MCF 10A (cell line): ENCODE results near the gene SLC6A8. TPM values are rescaled to one million over a fixed set of nuclear protein-coding genes. Genes with fewer than 3 reads are reported as not detected.

ENCODE experiments used
- BruUV-seq: library from RNA; stranded (reverse); fragments of 400-500 nt; replicated peaks from 2 replicates; lab custom pipeline; 2021; lab: Mats Ljungman, UMichigan
- CTCF ChIA-PET: fragments of 300-600 bp; sonication (Branson Sonifier 250); formaldehyde crosslinking; extraction: SDS; loops from one replicate; lab custom pipeline; 2021; ENCODE audit warnings: antibody characterized with exemption, inconsistent platforms; lab: Yijun Ruan, JAX
- POLR2A ChIA-PET: fragments of 300-600, 350-650 bp; sonication (Branson Sonifier 250); formaldehyde crosslinking; extraction: SDS; loops from one replicate; lab custom pipeline; 2020; ENCODE audit warnings: antibody characterized with exemption, inconsistent platforms; lab: Yijun Ruan, JAX
- DNase-seq: peaks from one replicate; pipeline ENCODE4 v3.0.0-alpha.2; 2018; ENCODE audit not compliant: unreplicated experiment
- H3K27ac Mint-ChIP-seq: one replicate; pipeline ENCODE4 v1.8.0; 2022; ENCODE audit warnings: mild to moderate bottlenecking, low read depth, mixed read lengths; ENCODE audit not compliant: unreplicated experiment
- H3K27me3 Mint-ChIP-seq: one replicate; pipeline ENCODE4 v1.8.0; 2022; ENCODE audit warnings: mixed read lengths; ENCODE audit not compliant: insufficient read depth, unreplicated experiment
- H3K36me3 Mint-ChIP-seq: one replicate; pipeline ENCODE4 v1.8.0; 2022; ENCODE audit warnings: mild to moderate bottlenecking, moderate library complexity, mixed read lengths; ENCODE audit not compliant: insufficient read depth, unreplicated experiment
- H3K4me1 Mint-ChIP-seq: one replicate; pipeline ENCODE4 v1.8.0; 2022; ENCODE audit warnings: mixed read lengths; ENCODE audit not compliant: insufficient read depth, unreplicated experiment
- H3K4me3 Mint-ChIP-seq: one replicate; pipeline ENCODE4 v1.8.0; 2022; ENCODE audit warnings: mild to moderate bottlenecking, moderate library complexity, mixed read lengths; ENCODE audit not compliant: unreplicated experiment
- H3K9me3 Mint-ChIP-seq: one replicate; pipeline ENCODE4 v1.8.0; 2022; ENCODE audit warnings: mixed read lengths; ENCODE audit not compliant: unreplicated experiment
- intact Hi-C: fragments of 100-400 bp; cut with micrococcal nuclease; formaldehyde crosslinking; loops from 2 replicates; pipeline ENCODE4 v1.14.1; 2022
- total RNA-seq: library from RNA; stranded (reverse); gene quantifications from 2 replicates; pipeline ENCODE4 v1.2.3, GENCODE V29; 2022
- TF ChIP-seq, protein P1 (sequence below): fragments of 200-600 bp; IDR thresholded peaks from one replicate; pipeline ENCODE4 v1.8.0; 2022; ENCODE audit warnings: antibody characterized with exemption, mild to moderate bottlenecking; ENCODE audit not compliant: unreplicated experiment

Gene SLC6A8
- total RNA-seq, 1 experiment from 2014 or later: 66.6 TPM

DNA sequence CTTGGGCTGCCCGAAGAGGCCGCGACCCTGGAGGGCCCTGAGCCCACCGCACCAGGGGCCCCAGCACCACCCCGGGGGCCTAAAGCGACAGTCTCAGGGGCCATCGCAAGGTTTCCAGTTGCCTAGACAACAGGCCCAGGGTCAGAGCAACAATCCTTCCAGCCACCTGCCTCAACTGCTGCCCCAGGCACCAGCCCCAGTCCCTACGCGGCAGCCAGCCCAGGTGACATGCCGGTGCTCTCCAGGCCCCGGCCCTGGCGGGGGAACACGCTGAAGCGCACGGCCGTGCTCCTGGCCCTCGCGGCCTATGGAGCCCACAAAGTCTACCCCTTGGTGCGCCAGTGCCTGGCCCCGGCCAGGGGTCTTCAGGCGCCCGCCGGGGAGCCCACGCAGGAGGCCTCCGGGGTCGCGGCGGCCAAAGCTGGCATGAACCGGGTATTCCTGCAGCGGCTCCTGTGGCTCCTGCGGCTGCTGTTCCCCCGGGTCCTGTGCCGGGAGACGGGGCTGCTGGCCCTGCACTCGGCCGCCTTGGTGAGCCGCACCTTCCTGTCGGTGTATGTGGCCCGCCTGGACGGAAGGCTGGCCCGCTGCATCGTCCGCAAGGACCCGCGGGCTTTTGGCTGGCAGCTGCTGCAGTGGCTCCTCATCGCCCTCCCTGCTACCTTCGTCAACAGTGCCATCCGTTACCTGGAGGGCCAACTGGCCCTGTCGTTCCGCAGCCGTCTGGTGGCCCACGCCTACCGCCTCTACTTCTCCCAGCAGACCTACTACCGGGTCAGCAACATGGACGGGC is 37.5 kb downstream of the SLC6A8 start:
- Mint-ChIP-seq H3K27ac (no peak overlapping the region), H3K9me3 (no peaks in the 10 kb centered on the region), H3K36me3 (peaks cover 30% of the 10 kb centered on the region), H3K4me3 (peak overlapping the region; percentile 82), H3K27me3 (no peaks in the 10 kb centered on the region), H3K4me1 (peaks cover 19% of the 10 kb centered on the region)
- ChIA-PET CTCF (no interaction called here), POLR2A (no interaction called here)
- no TSS peak for BruUV-seq
- TF ChIP-seq, protein P1, sequence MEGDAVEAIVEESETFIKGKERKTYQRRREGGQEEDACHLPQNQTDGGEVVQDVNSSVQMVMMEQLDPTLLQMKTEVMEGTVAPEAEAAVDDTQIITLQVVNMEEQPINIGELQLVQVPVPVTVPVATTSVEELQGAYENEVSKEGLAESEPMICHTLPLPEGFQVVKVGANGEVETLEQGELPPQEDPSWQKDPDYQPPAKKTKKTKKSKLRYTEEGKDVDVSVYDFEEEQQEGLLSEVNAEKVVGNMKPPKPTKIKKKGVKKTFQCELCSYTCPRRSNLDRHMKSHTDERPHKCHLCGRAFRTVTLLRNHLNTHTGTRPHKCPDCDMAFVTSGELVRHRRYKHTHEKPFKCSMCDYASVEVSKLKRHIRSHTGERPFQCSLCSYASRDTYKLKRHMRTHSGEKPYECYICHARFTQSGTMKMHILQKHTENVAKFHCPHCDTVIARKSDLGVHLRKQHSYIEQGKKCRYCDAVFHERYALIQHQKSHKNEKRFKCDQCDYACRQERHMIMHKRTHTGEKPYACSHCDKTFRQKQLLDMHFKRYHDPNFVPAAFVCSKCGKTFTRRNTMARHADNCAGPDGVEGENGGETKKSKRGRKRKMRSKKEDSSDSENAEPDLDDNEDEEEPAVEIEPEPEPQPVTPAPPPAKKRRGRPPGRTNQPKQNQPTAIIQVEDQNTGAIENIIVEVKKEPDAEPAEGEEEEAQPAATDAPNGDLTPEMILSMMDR: no peak
- no peak for DNase-seq
- intact Hi-C loops: loop anchor here (2.0 kb wide), 1 partner anchor 70 kb away; the partner anchor contains the start of genes IDH3G and SSR4

DNA sequence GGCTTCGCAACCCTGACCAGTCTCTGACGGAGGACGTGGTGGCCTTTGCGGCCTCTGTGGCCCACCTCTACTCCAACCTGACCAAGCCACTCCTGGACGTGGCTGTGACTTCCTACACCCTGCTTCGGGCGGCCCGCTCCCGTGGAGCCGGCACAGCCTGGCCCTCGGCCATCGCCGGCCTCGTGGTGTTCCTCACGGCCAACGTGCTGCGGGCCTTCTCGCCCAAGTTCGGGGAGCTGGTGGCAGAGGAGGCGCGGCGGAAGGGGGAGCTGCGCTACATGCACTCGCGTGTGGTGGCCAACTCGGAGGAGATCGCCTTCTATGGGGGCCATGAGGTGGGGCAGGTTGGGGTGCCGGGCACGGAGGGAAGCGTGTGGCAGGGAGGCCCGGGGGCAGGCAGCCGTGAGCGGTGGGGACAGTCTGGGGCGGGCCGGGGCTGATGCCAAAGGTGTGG is 38.1 kb downstream of the SLC6A8 start:
- no peak overlapping the region for H3K27ac Mint-ChIP-seq

DNA sequence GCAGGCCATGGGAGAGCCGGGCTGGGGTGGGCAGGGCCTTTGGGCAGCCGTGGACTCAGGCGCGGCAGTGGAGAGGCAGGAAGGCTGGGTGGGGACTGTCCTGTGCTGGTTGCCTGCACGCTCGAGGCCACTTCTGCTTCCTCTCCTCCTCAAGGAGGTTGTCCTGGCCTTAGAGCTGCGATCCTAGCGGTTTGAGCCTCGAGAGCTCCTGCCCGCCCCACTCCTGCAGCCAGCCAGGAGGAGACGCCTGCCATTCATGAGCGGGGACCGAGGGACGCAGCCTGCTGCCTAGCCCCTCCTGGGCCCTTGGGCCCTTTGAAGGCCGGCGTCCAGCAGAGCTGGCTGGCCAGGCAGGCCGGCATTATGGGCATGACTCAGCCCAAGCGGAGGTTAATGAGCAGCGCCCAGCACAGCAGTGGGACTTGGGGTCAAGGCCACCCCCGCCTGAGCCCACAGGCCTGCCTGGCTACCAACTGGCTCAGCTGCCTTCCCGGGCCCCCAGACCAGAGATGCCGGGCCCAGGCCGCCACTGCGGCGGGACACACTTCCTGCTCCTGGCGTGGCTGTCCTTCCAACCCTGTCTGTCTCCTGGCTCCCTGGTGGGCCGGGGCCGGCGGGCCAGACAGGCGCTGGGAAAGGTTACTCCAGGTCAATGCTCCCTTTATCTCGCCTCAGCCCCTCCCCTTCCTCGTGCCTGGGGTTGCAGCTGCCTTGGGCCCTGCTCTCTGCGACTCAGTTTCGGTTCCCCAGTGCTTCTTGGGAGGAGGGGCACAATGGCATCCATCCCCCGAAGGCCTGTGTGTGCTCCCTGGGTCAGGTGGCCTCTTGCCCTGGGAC is 38.8 kb downstream of the SLC6A8 start:
- DNase-seq: peak; percentile 48
- TF ChIP-seq, protein P1: no peak
- ChIA-PET CTCF (interaction anchor here (0.6 to 0.7 kb wide), 2 partner anchors 287 to 690 kb away, joined by 3 read pairs; no protein-coding TSS in a partner anchor), POLR2A (interaction anchor here (1.5 to 2.1 kb wide), 3 partner anchors 40 to 245 kb away, joined by 7 to 13 read pairs (median 8); partner anchors contain the start of genes HCFC1, IDH3G and SSR4)
- no peaks in the 10 kb centered on the region for H3K9me3 Mint-ChIP-seq
- H3K36me3 Mint-ChIP-seq: peaks cover 26% of the 10 kb centered on the region
- no TSS peak for BruUV-seq
- H3K27ac Mint-ChIP-seq: peak overlapping the region; percentile 81
- intact Hi-C loops: no loop called here
- peak overlapping the region; percentile 69 for H3K4me3 Mint-ChIP-seq
- no peaks in the 10 kb centered on the region for H3K27me3 Mint-ChIP-seq
- H3K4me1 Mint-ChIP-seq: peaks cover 31% of the 10 kb centered on the region

More for the DNA sequence above, 38.1 kb downstream of the SLC6A8 start:
- Mint-ChIP-seq H3K27me3 (no peaks in the 10 kb centered on the region), H3K4me3 (peak overlapping the region; percentile 36), H3K9me3 (no peaks in the 10 kb centered on the region), H3K36me3 (peaks cover 29% of the 10 kb centered on the region), H3K4me1 (peaks cover 24% of the 10 kb centered on the region)
- intact Hi-C loops: loop anchor here (2.0 kb wide), 1 partner anchor 69 kb away; the partner anchor contains the start of genes IDH3G and SSR4
- TF ChIP-seq, protein P1: no peak
- no TSS peak for BruUV-seq
- CTCF ChIA-PET: interaction anchor here (0.7 kb wide), 1 partner anchor 689 kb away, joined by 3 read pairs; no protein-coding TSS in a partner anchor
- POLR2A ChIA-PET: interaction anchor here (2.1 kb wide), 1 partner anchor 68 kb away, joined by 13 read pairs; the partner anchor contains the start of genes IDH3G and SSR4
- no peak for DNase-seq
